HepG2 (cell line): ENCODE data around the gene LYST. TPM values are rescaled to one million over a fixed set of nuclear protein-coding genes. Genes with fewer than 3 reads are reported as not detected.

Experiments
- ATF1 ChIP-seq: IDR thresholded peaks from 2 replicates; pipeline ENCODE4 v1.6.1; 2016; ENCODE audit warnings: mild to moderate bottlenecking, control low read depth
- ATF7 ChIP-seq, 2 experiments: fragments of 450-650 bp in 1 of 2; sonication (generic) in 1 of 2; formaldehyde crosslinking in 1 of 2; IDR thresholded peaks; 2 replicates each; pipeline versions ENCODE4 v1.4.0 to v1.6.1; 2016 to 2020; ENCODE audit warnings: antibody characterized with exemption in 1 of 2, mild to moderate bottlenecking in 1 of 2, missing genetic modification reagents in 1 of 2
- HNRNPUL1 ChIP-seq: fragments of 200-400 bp; formaldehyde crosslinking; IDR thresholded peaks from 2 replicates; pipeline ENCODE4 v1.6.1; 2017; ENCODE audit warnings: low read depth, mild to moderate bottlenecking, low read length, moderate library complexity
- MAF1 ChIP-seq: sonication (generic); formaldehyde crosslinking; IDR thresholded peaks from 2 replicates; pipeline ENCODE4 v1.5.0; 2020; ENCODE audit warnings: missing genetic modification reagents, borderline replicate concordance
- MEF2D ChIP-seq: sonication (generic); formaldehyde crosslinking; IDR thresholded peaks from 2 replicates; pipeline ENCODE4 v1.5.1; 2020; ENCODE audit warnings: mild to moderate bottlenecking, missing genetic modification reagents
- REL ChIP-seq: sonication (generic); formaldehyde crosslinking; conservative IDR thresholded peaks from 2 replicates; pipeline ENCODE4 v1.8.0; 2022; ENCODE audit warnings: mild to moderate bottlenecking, missing genetic modification reagents, moderate library complexity
- SCMH1 ChIP-seq: sonication (generic); formaldehyde crosslinking; IDR thresholded peaks from 2 replicates; pipeline ENCODE4 v1.9.0; 2021; ENCODE audit warnings: missing genetic modification reagents, mild to moderate bottlenecking, borderline replicate concordance
- SSRP1 ChIP-seq: IDR thresholded peaks from 2 replicates; pipeline ENCODE4 v1.6.1; 2016; ENCODE audit warnings: control low read depth
- TCF7 ChIP-seq: sonication (generic); IDR thresholded peaks from 2 replicates; pipeline ENCODE4 v1.6.1; 2016; ENCODE audit warnings: antibody characterized with exemption, low read depth
- ZFP36 ChIP-seq: fragments of 150-350 bp; IDR thresholded peaks from 2 replicates; pipeline ENCODE4 v1.6.1; 2018; ENCODE audit warnings: borderline replicate concordance, low read length, low read depth; ENCODE audit not compliant: partially characterized antibody
- ZNF207 ChIP-seq: fragments of 450-650 bp; IDR thresholded peaks from 2 replicates; pipeline ENCODE4 v1.6.1; 2016; ENCODE audit warnings: antibody characterized with exemption, borderline replicate concordance
- ZNF354B ChIP-seq: sonication (generic); formaldehyde crosslinking; IDR thresholded peaks from 2 replicates; pipeline ENCODE4 v1.8.0; 2022; ENCODE audit warnings: mild to moderate bottlenecking, missing genetic modification reagents
- ZNF788 ChIP-seq: sonication (generic); formaldehyde crosslinking; IDR thresholded peaks from 2 replicates; pipeline ENCODE4 v1.5.0; 2020; ENCODE audit warnings: mild to moderate bottlenecking, missing genetic modification reagents, borderline replicate concordance
- ZSCAN25 ChIP-seq: sonication (generic); formaldehyde crosslinking; IDR thresholded peaks from 2 replicates; pipeline ENCODE4 v1.8.0; 2022; ENCODE audit warnings: mild to moderate bottlenecking, missing genetic modification reagents
- polyA plus RNA-seq, 8 experiments: library from polyadenylated mRNA; depleted of rRNA in 3 of 8; stranded (reverse) in 7 of 8; unstranded in 1 of 8; fragments of >200 nt; fragmentation: Illumina TruSeq in 4 of 8; extraction: Trizol in 4 of 8; gene quantifications; 2 replicates each; pipeline versions ENCODE4 v1.2.1 to v1.2.3, GENCODE V29; 2011 to 2016; ENCODE audit warnings: low read depth in 4 of 8, missing spikeins in 1 of 8, mixed read lengths in 1 of 8; ENCODE audit not compliant: insufficient read depth in 1 of 8
- total RNA-seq, 5 experiments: library from RNA; depleted of rRNA; stranded (reverse); fragments of >200 nt; fragmentation: Illumina TruSeq; extraction: Trizol; gene quantifications; 2 replicates each; pipeline ENCODE4 v1.2.3, GENCODE V29; 2016; ENCODE audit warnings: low read depth in 1 of 5
- TF ChIP-seq, protein P1 (sequence below): sonication (generic); formaldehyde crosslinking; IDR thresholded peaks from 2 replicates; pipeline ENCODE4 v1.8.1; 2023; ENCODE audit warnings: mild to moderate bottlenecking, missing genetic modification reagents
- TF ChIP-seq, protein P2 (sequence below): sonication (generic); formaldehyde crosslinking; IDR thresholded peaks from 2 replicates; pipeline ENCODE4 v1.8.0; 2022; ENCODE audit warnings: missing genetic modification reagents, mild to moderate bottlenecking, borderline replicate concordance
- TF ChIP-seq, protein P3 (sequence below): sonication (generic); formaldehyde crosslinking; conservative IDR thresholded peaks from 2 replicates; pipeline ENCODE4 v1.4.0; 2020; ENCODE audit warnings: missing genetic modification reagents
- TF ChIP-seq, protein P4 (sequence below): sonication (generic); formaldehyde crosslinking; IDR thresholded peaks from 2 replicates; pipeline ENCODE4 v1.4.0; 2020; ENCODE audit warnings: missing genetic modification reagents, mild to moderate bottlenecking, borderline replicate concordance

LYST gene
- total and polyA plus RNA-seq, 2 of the 13 experiments (the other 11 are each of a cell fraction or from before 2014, with no cell fraction given), result 0.91 to 2.5 TPM

DNA sequence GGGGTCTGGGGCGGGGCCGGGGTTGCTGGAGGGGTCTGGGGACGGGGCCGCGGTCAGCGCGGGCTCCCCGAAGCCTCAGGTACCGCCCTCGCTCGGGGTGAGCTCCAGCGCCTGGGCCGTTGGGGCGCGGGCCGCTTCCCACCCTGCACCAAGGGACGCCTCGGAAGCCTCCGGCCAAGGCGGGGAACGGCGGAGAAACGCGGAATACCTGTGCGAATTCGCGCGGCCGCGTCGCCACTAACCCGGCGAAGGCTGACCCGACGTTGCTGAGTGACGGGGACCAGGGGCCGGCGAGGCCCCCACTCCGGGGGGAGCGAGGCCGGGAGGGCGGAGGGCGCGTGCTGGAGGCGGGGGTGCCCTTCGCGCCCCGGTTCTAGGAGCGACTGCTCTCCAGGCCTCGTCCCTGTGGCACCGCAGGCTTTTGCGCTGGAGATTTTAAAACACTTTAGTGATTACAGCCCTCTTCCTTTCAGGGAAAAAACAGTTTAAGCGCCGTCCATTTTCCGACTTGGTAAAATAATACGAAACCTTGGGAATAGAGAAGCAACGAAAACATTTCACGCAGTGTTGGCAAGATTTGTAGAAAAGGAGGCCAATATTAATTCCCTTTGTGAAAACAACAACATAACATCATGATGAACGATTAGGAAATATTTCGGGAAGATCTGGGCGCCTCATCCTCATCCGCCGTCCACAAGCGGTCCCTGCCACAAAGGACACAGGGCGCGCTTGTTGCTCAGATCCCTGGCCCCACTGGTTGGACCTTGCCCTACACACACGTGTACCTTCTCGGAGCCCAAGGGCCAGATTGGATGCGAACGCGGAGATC is 216.2 kb downstream of the LYST start (continued):
- TF ChIP-seq HNRNPUL1 (no peak), MEF2D (CRISPR knock-in tag) (peak; percentile 78), ZNF354B (CRISPR knock-in tag) (no peak), ZNF207 (no peak), ZNF788 (CRISPR knock-in tag) (peak; percentile 88; the same call in 1 of the 2 replicates), SCMH1 (CRISPR knock-in tag) (no peak), SSRP1 (no peak), TCF7 (peak; percentile 81), ATF7 (IDR thresholded peaks at IDR 0.05) (no peak), ATF7 (CRISPR knock-in tag; IDR thresholded peaks at IDR 0.05) (no peak), ATF1 (CRISPR knock-in tag) (peak; percentile 63; the same call in 1 of the 2 replicates), MAF1 (CRISPR knock-in tag) (no peak), ZSCAN25 (CRISPR knock-in tag) (no peak; the same call in 1 of the 2 replicates), ZFP36 (no peak), REL (peak; percentile 69; the same call in 1 of the 2 replicates)
- TF ChIP-seq, protein P1, sequence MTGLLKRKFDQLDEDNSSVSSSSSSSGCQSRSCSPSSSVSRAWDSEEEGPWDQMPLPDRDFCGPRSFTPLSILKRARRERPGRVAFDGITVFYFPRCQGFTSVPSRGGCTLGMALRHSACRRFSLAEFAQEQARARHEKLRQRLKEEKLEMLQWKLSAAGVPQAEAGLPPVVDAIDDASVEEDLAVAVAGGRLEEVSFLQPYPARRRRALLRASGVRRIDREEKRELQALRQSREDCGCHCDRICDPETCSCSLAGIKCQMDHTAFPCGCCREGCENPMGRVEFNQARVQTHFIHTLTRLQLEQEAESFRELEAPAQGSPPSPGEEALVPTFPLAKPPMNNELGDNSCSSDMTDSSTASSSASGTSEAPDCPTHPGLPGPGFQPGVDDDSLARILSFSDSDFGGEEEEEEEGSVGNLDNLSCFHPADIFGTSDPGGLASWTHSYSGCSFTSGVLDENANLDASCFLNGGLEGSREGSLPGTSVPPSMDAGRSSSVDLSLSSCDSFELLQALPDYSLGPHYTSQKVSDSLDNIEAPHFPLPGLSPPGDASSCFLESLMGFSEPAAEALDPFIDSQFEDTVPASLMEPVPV (CRISPR knock-in tag), result no peak
- TF ChIP-seq, protein P2, sequence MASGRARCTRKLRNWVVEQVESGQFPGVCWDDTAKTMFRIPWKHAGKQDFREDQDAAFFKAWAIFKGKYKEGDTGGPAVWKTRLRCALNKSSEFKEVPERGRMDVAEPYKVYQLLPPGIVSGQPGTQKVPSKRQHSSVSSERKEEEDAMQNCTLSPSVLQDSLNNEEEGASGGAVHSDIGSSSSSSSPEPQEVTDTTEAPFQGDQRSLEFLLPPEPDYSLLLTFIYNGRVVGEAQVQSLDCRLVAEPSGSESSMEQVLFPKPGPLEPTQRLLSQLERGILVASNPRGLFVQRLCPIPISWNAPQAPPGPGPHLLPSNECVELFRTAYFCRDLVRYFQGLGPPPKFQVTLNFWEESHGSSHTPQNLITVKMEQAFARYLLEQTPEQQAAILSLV, result no peak
- TF ChIP-seq, protein P3, sequence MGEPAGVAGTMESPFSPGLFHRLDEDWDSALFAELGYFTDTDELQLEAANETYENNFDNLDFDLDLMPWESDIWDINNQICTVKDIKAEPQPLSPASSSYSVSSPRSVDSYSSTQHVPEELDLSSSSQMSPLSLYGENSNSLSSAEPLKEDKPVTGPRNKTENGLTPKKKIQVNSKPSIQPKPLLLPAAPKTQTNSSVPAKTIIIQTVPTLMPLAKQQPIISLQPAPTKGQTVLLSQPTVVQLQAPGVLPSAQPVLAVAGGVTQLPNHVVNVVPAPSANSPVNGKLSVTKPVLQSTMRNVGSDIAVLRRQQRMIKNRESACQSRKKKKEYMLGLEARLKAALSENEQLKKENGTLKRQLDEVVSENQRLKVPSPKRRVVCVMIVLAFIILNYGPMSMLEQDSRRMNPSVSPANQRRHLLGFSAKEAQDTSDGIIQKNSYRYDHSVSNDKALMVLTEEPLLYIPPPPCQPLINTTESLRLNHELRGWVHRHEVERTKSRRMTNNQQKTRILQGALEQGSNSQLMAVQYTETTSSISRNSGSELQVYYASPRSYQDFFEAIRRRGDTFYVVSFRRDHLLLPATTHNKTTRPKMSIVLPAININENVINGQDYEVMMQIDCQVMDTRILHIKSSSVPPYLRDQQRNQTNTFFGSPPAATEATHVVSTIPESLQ (CRISPR knock-in tag), result no peak
- TF ChIP-seq, protein P4, sequence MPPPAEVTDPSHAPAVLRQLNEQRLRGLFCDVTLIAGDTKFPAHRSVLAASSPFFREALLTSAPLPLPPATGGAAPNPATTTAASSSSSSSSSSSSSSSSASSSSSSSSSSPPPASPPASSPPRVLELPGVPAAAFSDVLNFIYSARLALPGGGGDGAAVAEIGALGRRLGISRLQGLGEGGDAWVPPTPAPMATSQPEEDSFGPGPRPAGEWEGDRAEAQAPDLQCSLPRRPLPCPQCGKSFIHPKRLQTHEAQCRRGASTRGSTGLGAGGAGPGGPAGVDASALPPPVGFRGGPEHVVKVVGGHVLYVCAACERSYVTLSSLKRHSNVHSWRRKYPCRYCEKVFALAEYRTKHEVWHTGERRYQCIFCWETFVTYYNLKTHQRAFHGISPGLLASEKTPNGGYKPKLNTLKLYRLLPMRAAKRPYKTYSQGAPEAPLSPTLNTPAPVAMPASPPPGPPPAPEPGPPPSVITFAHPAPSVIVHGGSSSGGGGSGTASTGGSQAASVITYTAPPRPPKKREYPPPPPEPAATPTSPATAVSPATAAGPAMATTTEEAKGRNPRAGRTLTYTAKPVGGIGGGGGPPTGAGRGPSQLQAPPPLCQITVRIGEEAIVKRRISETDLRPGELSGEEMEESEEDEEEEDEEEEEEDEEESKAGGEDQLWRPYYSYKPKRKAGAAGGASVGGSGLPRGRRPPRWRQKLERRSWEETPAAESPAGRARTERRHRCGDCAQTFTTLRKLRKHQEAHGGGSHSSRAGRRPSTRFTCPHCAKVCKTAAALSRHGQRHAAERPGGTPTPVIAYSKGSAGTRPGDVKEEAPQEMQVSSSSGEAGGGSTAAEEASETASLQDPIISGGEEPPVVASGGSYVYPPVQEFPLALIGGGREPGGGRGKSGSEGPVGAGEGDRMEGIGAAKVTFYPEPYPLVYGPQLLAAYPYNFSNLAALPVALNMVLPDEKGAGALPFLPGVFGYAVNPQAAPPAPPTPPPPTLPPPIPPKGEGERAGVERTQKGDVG (CRISPR knock-in tag), result no peak
